H7 (cell line): ENCODE data around the gene PPP1CB. TPM values are rescaled to one million over a fixed set of nuclear protein-coding genes. Genes with fewer than 3 reads are reported as not detected.
A peak's percentile ranks its signal among the peaks of the same experiment; 100 is the strongest.

Source experiments
- DNase-seq: peaks from one replicate; pipeline ENCODE4 v3.0.0; 2012
- H3K27me3 ChIP-seq: 2 replicates; pipeline ENCODE4 v1.6.0; 2011; ENCODE audit warnings: mild to moderate bottlenecking, low read length; ENCODE audit not compliant: control insufficient read depth, insufficient read depth
- H3K36me3 ChIP-seq: replicated peaks from 2 replicates; pipeline ENCODE4 v1.5.1; 2011; ENCODE audit warnings: low read length; ENCODE audit not compliant: control insufficient read depth, insufficient read depth
- H3K4me3 ChIP-seq: 2 replicates; pipeline ENCODE4 v1.5.1; 2011; ENCODE audit warnings: low read depth, mild to moderate bottlenecking, control low read depth, low read length, moderate library complexity; ENCODE audit not compliant: insufficient read depth
- total RNA-seq: library from RNA; depleted of rRNA; stranded (reverse); fragments of >200 nt; shearing (Covaris generic); gene quantifications from 2 replicates; pipeline ENCODE4 v1.2.3, GENCODE V29; 2014; rRNA removed

PPP1CB gene
- total RNA-seq: 67.6 and 71.1 TPM in 2 replicates

GRCh38 chr2:28751252-28751955, at the start of gene PPP1CB:
Gene PPP1CB (plus strand): TSS chr2:28751830. CDS start chr2:28752125, 295 bp downstream.
- DNase-seq: peak; percentile 94
- no peaks in the 10 kb centered on the region; the same call in 1 of the 2 replicates for H3K27me3 ChIP-seq
- H3K4me3 ChIP-seq: peak within 1 kb of the TSS; percentile 97
- no peaks in the 10 kb centered on the region; the same call in 1 of the 2 replicates for H3K36me3 ChIP-seq

- H3K4me3 ChIP-seq: no peak overlapping the region
- H3K36me3 ChIP-seq: no peaks in the 10 kb centered on the region
- no peak for DNase-seq
- no peaks in the 10 kb centered on the region for H3K27me3 ChIP-seq
These were observed 49.2 kb upstream of the PPP1CB start for GRCh38 chr2:28702415-28702861.

- H3K36me3 ChIP-seq: no peaks in the 10 kb centered on the region
- H3K27me3 ChIP-seq: no peaks in the 10 kb centered on the region
- no peak overlapping the region for H3K4me3 ChIP-seq
- DNase-seq: no peak
These were observed 48.8 kb upstream of the PPP1CB start for GRCh38 chr2:28702878-28703277.

- no peak overlapping the region for H3K4me3 ChIP-seq
- DNase-seq: no peak
- H3K36me3 ChIP-seq: no peaks in the 10 kb centered on the region
- no peaks in the 10 kb centered on the region for H3K27me3 ChIP-seq
These were observed 47.0 kb upstream of the PPP1CB start for GRCh38 chr2:28704621-28705020.

GRCh38 chr2:28705751-28706440, 45.7 kb upstream of the PPP1CB start:
- no peak for DNase-seq
- no peaks in the 10 kb centered on the region for H3K27me3 ChIP-seq
- no peaks in the 10 kb centered on the region for H3K36me3 ChIP-seq
- H3K4me3 ChIP-seq: no peak overlapping the region

GRCh38 chr2:28707592-28707991, 44.0 kb upstream of the PPP1CB start:
- H3K36me3 ChIP-seq: no peaks in the 10 kb centered on the region
- no peak for DNase-seq
- no peaks in the 10 kb centered on the region for H3K27me3 ChIP-seq
- H3K4me3 ChIP-seq: no peak overlapping the region

- no peaks in the 10 kb centered on the region for H3K36me3 ChIP-seq
- H3K27me3 ChIP-seq: no peaks in the 10 kb centered on the region
- no peak for DNase-seq
- no peak overlapping the region for H3K4me3 ChIP-seq
These were observed 42.5 kb upstream of the PPP1CB start for GRCh38 chr2:28709101-28709500.

GRCh38 chr2:28710545-28710944, 41.1 kb upstream of the PPP1CB start:
- H3K27me3 ChIP-seq: no peaks in the 10 kb centered on the region
- DNase-seq: no peak
- no peaks in the 10 kb centered on the region for H3K36me3 ChIP-seq
- H3K4me3 ChIP-seq: no peak overlapping the region

GRCh38 chr2:28713577-28714298, 37.9 kb upstream of the PPP1CB start:
- DNase-seq: no peak
- Histone ChIP-seq H3K27me3 (no peaks in the 10 kb centered on the region), H3K4me3 (no peak overlapping the region), H3K36me3 (no peaks in the 10 kb centered on the region)

- H3K4me3 ChIP-seq: no peak overlapping the region
- no peaks in the 10 kb centered on the region for H3K36me3 ChIP-seq
- H3K27me3 ChIP-seq: no peaks in the 10 kb centered on the region
- no peak for DNase-seq
These were observed 35.3 kb upstream of the PPP1CB start for GRCh38 chr2:28716265-28716865.

GRCh38 chr2:28717339-28717758, 34.3 kb upstream of the PPP1CB start:
- no peak for DNase-seq
- Histone ChIP-seq H3K27me3 (no peaks in the 10 kb centered on the region), H3K36me3 (no peaks in the 10 kb centered on the region)

GRCh38 chr2:28720345-28720744, 31.3 kb upstream of the PPP1CB start:
- no peaks in the 10 kb centered on the region for H3K36me3 ChIP-seq
- no peaks in the 10 kb centered on the region for H3K27me3 ChIP-seq
- no peak overlapping the region for H3K4me3 ChIP-seq
- DNase-seq: no peak

More at GRCh38 chr2:28717339-28717758, 34.3 kb upstream of the PPP1CB start:
- H3K4me3 ChIP-seq: no peak overlapping the region

- H3K4me3 ChIP-seq: no peak overlapping the region
- no peak for DNase-seq
- no peaks in the 10 kb centered on the region for H3K27me3 ChIP-seq
- no peaks in the 10 kb centered on the region for H3K36me3 ChIP-seq
These were observed 29.9 kb upstream of the PPP1CB start for GRCh38 chr2:28721601-28722191.

GRCh38 chr2:28725021-28725711, 26.5 kb upstream of the PPP1CB start:
- Histone ChIP-seq H3K27me3 (no peaks in the 10 kb centered on the region), H3K4me3 (no peak overlapping the region), H3K36me3 (no peaks in the 10 kb centered on the region)
- no peak for DNase-seq
